SK-N-SH (cell line): Measurements from ENCODE around the gene CFAP20DC. TPM values are rescaled to one million over a fixed set of nuclear protein-coding genes. Genes with fewer than 3 reads are reported as not detected.

Source experiments
- CTCF ChIA-PET: fragments of 300-600, 350-600 bp; formaldehyde crosslinking; extraction: SDS; loops from one replicate; lab custom pipeline; 2021; lab: Yijun Ruan, JAX
- POLR2A ChIA-PET: fragments of 350-600 bp; sonication (Branson Sonifier 250); formaldehyde crosslinking; extraction: SDS; loops from one replicate; lab custom pipeline; 2020; ENCODE audit warnings: antibody characterized with exemption, inconsistent platforms; lab: Yijun Ruan, JAX
- DNase-seq: peaks from one replicate; pipeline ENCODE4 v3.0.0; 2012
- H2AFZ ChIP-seq: fragments of 200-600 bp; sonication (generic); 2 replicates; pipeline ENCODE4 v1.8.1; 2016; ENCODE audit warnings: antibody characterized with exemption, mild to moderate bottlenecking, low read depth
- H3F3A ChIP-seq: fragments of 200-600 bp; sonication (generic); replicated peaks from 2 replicates; pipeline ENCODE3; 2016; ENCODE audit warnings: antibody characterized with exemption, mild to moderate bottlenecking; ENCODE audit not compliant: insufficient read depth
- H3K27ac ChIP-seq, 2 experiments: fragments of 200-500 bp in 1 of 2; fragments of 200-600 bp in 1 of 2; sonication (Bioruptor generic) in 1 of 2; sonication (generic), shearing (Covaris generic) in 1 of 2; 2 replicates each; pipeline versions ENCODE4 v1.5.1 to v1.6.1; 2014 to 2016; ENCODE audit warnings: low read depth in 2 of 2, inconsistent platforms in 1 of 2, low read length in 1 of 2, mild to moderate bottlenecking in 1 of 2, mixed read lengths in 1 of 2
- H3K27me3 ChIP-seq: fragments of 200-600 bp; sonication (generic), shearing (Covaris generic); 2 replicates; pipeline ENCODE4 v1.6.1; 2016; ENCODE audit warnings: mixed run types; ENCODE audit not compliant: insufficient read depth
- H3K36me3 ChIP-seq, 2 experiments: fragments of 200-500 bp in 1 of 2; fragments of 200-600 bp in 1 of 2; sonication (Bioruptor generic) in 1 of 2; sonication (generic) in 1 of 2; replicated peaks in 1 of 2; 2 replicates each; pipeline versions ENCODE3 to v1.5.1; 2014 to 2016; ENCODE audit warnings: low read length in 1 of 2, mild to moderate bottlenecking in 1 of 2; ENCODE audit not compliant: insufficient read depth in 2 of 2, control insufficient read depth in 1 of 2
- H3K4me1 ChIP-seq, 2 experiments: fragments of 200-500 bp in 1 of 2; fragments of 200-600 bp in 1 of 2; sonication (Bioruptor generic) in 1 of 2; sonication (generic), shearing (Covaris generic) in 1 of 2; 2 replicates each; pipeline versions ENCODE4 v1.5.1 to v1.6.1; 2014 to 2016; ENCODE audit warnings: low read depth in 1 of 2, low read length in 1 of 2, mixed run types in 1 of 2; ENCODE audit not compliant: insufficient read depth in 2 of 2, control insufficient read depth in 1 of 2
- H3K4me2 ChIP-seq: fragments of 200-600 bp; sonication (generic), shearing (Covaris generic); 2 replicates; pipeline ENCODE4 v1.6.1; 2017; ENCODE audit warnings: mixed run types
- H3K4me3 ChIP-seq, 2 experiments: fragments of 200-500 bp in 1 of 2; fragments of 200-600 bp in 1 of 2; sonication (Bioruptor generic) in 1 of 2; sonication (generic), shearing (Covaris generic) in 1 of 2; 2 replicates each; pipeline versions ENCODE4 v1.5.1 to v1.8.1; 2014 to 2016; ENCODE audit warnings: low read depth in 2 of 2, inconsistent platforms in 1 of 2, low read length in 1 of 2, mild to moderate bottlenecking in 1 of 2, mixed read lengths in 1 of 2, moderate library complexity in 1 of 2
- H3K79me2 ChIP-seq: fragments of 200-600 bp; sonication (generic); 2 replicates; pipeline ENCODE4 v1.8.1; 2017; ENCODE audit warnings: mild to moderate bottlenecking; ENCODE audit not compliant: insufficient read depth
- H3K9ac ChIP-seq: fragments of 200-600 bp; sonication (generic); 2 replicates; pipeline ENCODE4 v1.6.1; 2017; ENCODE audit warnings: mixed run types
- H3K9me2 ChIP-seq: fragments of 200-600 bp; sonication (generic); 2 replicates; pipeline ENCODE4 v1.6.1; 2017; ENCODE audit warnings: mixed run types
- H3K9me3 ChIP-seq: fragments of 200-600 bp; sonication (generic); 2 replicates; pipeline ENCODE4 v1.6.1; 2017; ENCODE audit warnings: mixed run types, mild to moderate bottlenecking, moderate library complexity
- H4K20me1 ChIP-seq: fragments of 200-600 bp; sonication (generic); 2 replicates; pipeline ENCODE4 v1.6.1; 2017; ENCODE audit warnings: mild to moderate bottlenecking, mixed run types; ENCODE audit not compliant: insufficient read depth
- CHD2 ChIP-seq: fragments of 150-350 bp; IDR thresholded peaks from 2 replicates; pipeline ENCODE4 v1.6.1; 2018; ENCODE audit warnings: low read length; ENCODE audit not compliant: partially characterized antibody
- CTCF ChIP-seq: fragments of 200-600 bp; sonication (generic); IDR thresholded peaks from 2 replicates; pipeline ENCODE4 v1.6.1; 2017; ENCODE audit warnings: antibody characterized with exemption, mild to moderate bottlenecking, moderate library complexity
- ELF1 ChIP-seq: IDR thresholded peaks from 2 replicates; pipeline ENCODE4 v1.4.0; 2012
- IRF3 ChIP-seq: fragments of 150-350 bp; IDR thresholded peaks from 2 replicates; pipeline ENCODE4 v1.6.1; 2016; ENCODE audit warnings: mild to moderate bottlenecking, low read depth, low read length
- NRF1 ChIP-seq: IDR thresholded peaks from 2 replicates; pipeline ENCODE4 v1.6.1; 2012; ENCODE audit warnings: low read depth, mild to moderate bottlenecking, low read length
- POLR2AphosphoS5 ChIP-seq: IDR thresholded peaks from 2 replicates; pipeline ENCODE4 v1.6.1; 2012; ENCODE audit warnings: low read depth, low read length
- RAD21 ChIP-seq: IDR thresholded peaks from 2 replicates; pipeline ENCODE4 v1.6.1; 2012; ENCODE audit warnings: mild to moderate bottlenecking, low read length
- RCOR1 ChIP-seq: fragments of 150-350 bp; IDR thresholded peaks from 2 replicates; pipeline ENCODE4 v1.6.1; 2017; ENCODE audit warnings: antibody characterized with exemption, low read length
- RFX5 ChIP-seq: IDR thresholded peaks from 2 replicates; pipeline ENCODE4 v1.6.1; 2012; ENCODE audit warnings: mild to moderate bottlenecking, improper control_type of control experiment, low read length
- RXRA ChIP-seq: IDR thresholded peaks from 2 replicates; pipeline ENCODE4 v1.4.0; 2012; ENCODE audit warnings: low read depth, mild to moderate bottlenecking, borderline replicate concordance
- SIN3A ChIP-seq: IDR thresholded peaks from 2 replicates; pipeline ENCODE4 v1.6.1; 2012; ENCODE audit warnings: low read depth, mild to moderate bottlenecking, low read length, moderate library complexity, borderline replicate concordance
- SMC3 ChIP-seq: IDR thresholded peaks from 2 replicates; pipeline ENCODE4 v1.6.1; 2012; ENCODE audit warnings: low read depth, low read length, improper control_type of control experiment
- ZBTB33 ChIP-seq: IDR thresholded peaks from 2 replicates; pipeline ENCODE4 v1.4.0; 2012; ENCODE audit warnings: low read depth, borderline replicate concordance
- WGBS: methylation state at CpG from one replicate; pipeline ENCODE4 v1.1.6; 2017; ENCODE audit warnings: low lambda C conversion rate; 5-methylcytosine and 5-hydroxymethylcytosine counted together
- polyA plus RNA-seq, 3 experiments: library from polyadenylated mRNA; depleted of rRNA; stranded (reverse); fragments of >200 nt; gene quantifications; 2 replicates each; pipeline ENCODE4 v1.2.3, GENCODE V29; 2012

CFAP20DC gene
- polyA plus RNA-seq, 1 of the 3 experiments (the other 2 are of a cell fraction) = 1.8 TPM

- no peak for TF ChIP-seq ELF1
- H3K27ac ChIP-seq = no peak overlapping the region
- no peaks in the 10 kb centered on the region for H3F3A ChIP-seq
- ChIA-PET POLR2A (no interaction called here), CTCF (interaction anchor here (0.9 kb wide), 1 partner anchor 80 kb away, joined by 3 read pairs; no protein-coding TSS in a partner anchor)
- no peak overlapping the region for H3K9ac ChIP-seq
- H3K4me2 ChIP-seq = no peak overlapping the region
- no peaks in the 10 kb centered on the region for H4K20me1 ChIP-seq
- H2AFZ ChIP-seq = no peak overlapping the region
- no peaks in the 10 kb centered on the region for H3K9me3 ChIP-seq
- DNase-seq = no peak
- no peaks in the 10 kb centered on the region for H3K36me3 ChIP-seq
- H3K79me2 ChIP-seq = no peaks in the 10 kb centered on the region
- H3K9me2 ChIP-seq = no peaks in the 10 kb centered on the region
- peaks cover 0 to 17% of the 10 kb centered on the region in 2 experiments; a peak in 2 of 4 replicates for H3K4me1 ChIP-seq
- WGBS = 32% methylated on average over 3 of the region's 3 CpGs
- no peak overlapping the region for H3K4me3 ChIP-seq
- H3K27me3 ChIP-seq = no peaks in the 10 kb centered on the region
Observed at GRCh38 chr3:58720526-58720925, 329.3 kb downstream of the CFAP20DC start.

- ChIA-PET CTCF (interaction anchor here (1.0 to 1.4 kb wide), 2 partner anchors 10 to 15 kb away, joined by 3 read pairs; no protein-coding TSS in a partner anchor), POLR2A (no interaction called here)
- Histone ChIP-seq H3K9me3 (no peaks in the 10 kb centered on the region), H3K27me3 (no peaks in the 10 kb centered on the region), H3K27ac (no peak overlapping the region), H3K4me3 (no peak overlapping the region), H3F3A (no peaks in the 10 kb centered on the region), H3K79me2 (no peaks in the 10 kb centered on the region), H3K9me2 (no peaks in the 10 kb centered on the region), H3K9ac (no peak overlapping the region), H2AFZ (no peak overlapping the region), H3K36me3 (no peaks in the 10 kb centered on the region), H3K4me1 (peaks cover 0 to 17% of the 10 kb centered on the region in 2 experiments; a peak in 2 of 4 replicates), H3K4me2 (no peak overlapping the region), H4K20me1 (no peaks in the 10 kb centered on the region)
- peak; percentile 29 for DNase-seq
- TF ChIP-seq RXRA = no peak
- TF ChIP-seq SMC3 = no peak
- no peak for TF ChIP-seq ZBTB33
- TF ChIP-seq SIN3A = no peak
- no peak for TF ChIP-seq POLR2AphosphoS5
- TF ChIP-seq CHD2 = no peak
- TF ChIP-seq CTCF = no peak
- TF ChIP-seq NRF1 = no peak
- no peak for TF ChIP-seq IRF3
- TF ChIP-seq RFX5 = no peak
- no peak for TF ChIP-seq RCOR1
- TF ChIP-seq RAD21 = no peak
- 41% methylated on average over 2 of the region's 2 CpGs for WGBS
Observed at GRCh38 chr3:58719684-58720083, 330.1 kb downstream of the CFAP20DC start.
